Endothelial cell of umbilical vein (primary cell): ENCODE data around the gene SVOP. TPM values are rescaled to one million over a fixed set of nuclear protein-coding genes. Genes with fewer than 3 reads are reported as not detected.

Source experiments
- BruUV-seq: library from RNA; stranded (reverse); fragments of 400-500 nt; replicated peaks from 2 replicates; lab custom pipeline; 2021; lab: Mats Ljungman, UMichigan
- CTCF ChIA-PET: fragments of 300-600, 350-600 bp; sonication (Branson Sonifier 250); formaldehyde crosslinking; loops from one replicate; lab custom pipeline; 2021; ENCODE audit warnings: antibody characterized with exemption, inconsistent platforms; lab: Charles Lee
- POLR2A ChIA-PET: fragments of 300-600, 350-600 bp; sonication (Branson Sonifier 250); formaldehyde crosslinking; loops from one replicate; lab custom pipeline; 2021; ENCODE audit warnings: antibody characterized with exemption, inconsistent platforms; lab: Charles Lee
- DNase-seq: peaks from one replicate; pipeline ENCODE4 v3.0.0-alpha.2; 2011; ENCODE audit warnings: low read depth, low spot score
- FAIRE-seq: peaks from 2 replicates; lab custom pipeline; 2011; peaks lifted over from hg19 to GRCh38; lab: Jason Lieb, UNC
- H2AFZ ChIP-seq: 2 replicates; pipeline ENCODE4 v1.6.0; 2012; ENCODE audit warnings: low read depth, low read length, control low read depth, inconsistent platforms
- H3K27ac ChIP-seq: 2 replicates; pipeline ENCODE4 v1.5.1; 2011; ENCODE audit warnings: low read depth, mild to moderate bottlenecking, control low read depth, low read length, moderate library complexity; ENCODE audit not compliant: insufficient read depth
- H3K27me3 ChIP-seq, 2 experiments: 2 replicates each; pipeline versions ENCODE4 v1.6.0 to v1.6.1; 2011; ENCODE audit warnings: low read length in 2 of 2, mixed read lengths in 1 of 2; ENCODE audit not compliant: control insufficient read depth in 2 of 2, insufficient read depth in 2 of 2
- H3K36me3 ChIP-seq, 2 experiments: 2 replicates in 1 of 2; 3 replicates in 1 of 2; pipeline ENCODE4 v1.5.1; 2011; ENCODE audit warnings: low read length in 2 of 2, mild to moderate bottlenecking in 1 of 2, moderate library complexity in 1 of 2; ENCODE audit not compliant: control insufficient read depth in 2 of 2, insufficient read depth in 2 of 2; ENCODE audit errors: extremely low read depth in 1 of 2
- H3K4me1 ChIP-seq: 3 replicates; pipeline ENCODE4 v1.5.1; 2011; ENCODE audit warnings: mild to moderate bottlenecking, low read length; ENCODE audit not compliant: control insufficient read depth, insufficient read depth; ENCODE audit errors: extremely low read depth
- H3K4me2 ChIP-seq: 2 replicates; pipeline ENCODE4 v1.6.1; 2011; ENCODE audit warnings: low read length, control low read depth, mixed read lengths; ENCODE audit not compliant: insufficient read depth
- H3K4me3 ChIP-seq, 3 experiments: fragments of 200-600 bp in 1 of 3; sonication (generic), shearing (Covaris generic) in 1 of 3; replicated peaks in 1 of 3; 2 replicates each; pipeline ENCODE4 v1.5.1; 2011 to 2016; ENCODE audit warnings: control low read depth in 3 of 3, low read length in 3 of 3, mild to moderate bottlenecking in 2 of 3, inconsistent platforms in 1 of 3, low read depth in 1 of 3, moderate library complexity in 1 of 3; ENCODE audit not compliant: insufficient read depth in 1 of 3
- H3K79me2 ChIP-seq: 2 replicates; pipeline ENCODE4 v1.6.0; 2012; ENCODE audit warnings: low read length, inconsistent platforms; ENCODE audit not compliant: control insufficient read depth, insufficient read depth
- H3K9ac ChIP-seq: replicated peaks from 2 replicates; pipeline ENCODE3; 2011; ENCODE audit warnings: low read length, control low read depth; ENCODE audit not compliant: insufficient read depth; ENCODE audit errors: extremely low read depth
- H3K9me1 ChIP-seq: replicated peaks from 3 replicates; pipeline ENCODE4 v1.6.0; 2011; ENCODE audit warnings: mild to moderate bottlenecking, low read length; ENCODE audit not compliant: control insufficient read depth, insufficient read depth; ENCODE audit errors: extremely low read depth
- H3K9me3 ChIP-seq: replicated peaks from 2 replicates; pipeline ENCODE4 v1.5.1; 2012; ENCODE audit warnings: low read length, inconsistent platforms; ENCODE audit not compliant: control insufficient read depth, insufficient read depth
- H4K20me1 ChIP-seq: replicated peaks from 2 replicates; pipeline ENCODE3; 2011; ENCODE audit warnings: mild to moderate bottlenecking, low read length; ENCODE audit not compliant: control insufficient read depth, insufficient read depth; ENCODE audit errors: extremely low read depth
- CTCF ChIP-seq, 2 donors: IDR thresholded peaks; 1 replicate in 1 of 2; 2 replicates in 1 of 2; pipeline ENCODE4 v1.5.1; 2011; ENCODE audit warnings: low read length in 2 of 2, mild to moderate bottlenecking in 2 of 2, moderate library complexity in 2 of 2, control low read depth in 1 of 2, inconsistent platforms in 1 of 2, low read depth in 1 of 2; ENCODE audit not compliant: insufficient read depth in 1 of 2; ENCODE audit errors: extremely low read depth in 1 of 2
- EZH2 ChIP-seq: IDR thresholded peaks from 2 replicates; pipeline ENCODE4 v1.6.1; 2012; ENCODE audit warnings: borderline replicate concordance, low read depth, mild to moderate bottlenecking, moderate library complexity, low read length, inconsistent platforms; ENCODE audit not compliant: severe bottlenecking
- FOS ChIP-seq: IDR thresholded peaks from 2 replicates; pipeline ENCODE4 v1.6.1; 2011; ENCODE audit warnings: mild to moderate bottlenecking, low read length, moderate library complexity, borderline replicate concordance; ENCODE audit not compliant: insufficient read depth
- GATA2 ChIP-seq: IDR thresholded peaks from 2 replicates; pipeline ENCODE4 v1.7.0; 2011; ENCODE audit warnings: low read depth, mild to moderate bottlenecking, moderate library complexity, mixed read lengths, low read length; ENCODE audit not compliant: insufficient read length, insufficient read depth
- JUN ChIP-seq: IDR thresholded peaks from 2 replicates; pipeline ENCODE4 v1.6.1; 2011; ENCODE audit warnings: borderline replicate concordance, low read depth; ENCODE audit not compliant: insufficient read length, insufficient read depth
- MAX ChIP-seq: IDR thresholded peaks from 2 replicates; pipeline ENCODE4 v1.6.1; 2011; ENCODE audit not compliant: insufficient read depth, insufficient read length
- MYC ChIP-seq: IDR thresholded peaks from one replicate; pipeline ENCODE4 v1.6.1; 2011; ENCODE audit warnings: mild to moderate bottlenecking, low read depth, low read length
- POLR2A ChIP-seq: IDR thresholded peaks from 2 replicates; pipeline ENCODE4 v1.6.1; 2012; ENCODE audit warnings: low read depth, mild to moderate bottlenecking, control low read depth, low read length
- POLR2AphosphoS5 ChIP-seq: IDR thresholded peaks from 2 replicates; pipeline ENCODE4 v1.6.1; 2012; ENCODE audit warnings: low read depth, mild to moderate bottlenecking, control low read depth, low read length, moderate library complexity; ENCODE audit not compliant: insufficient read depth
- dilution Hi-C: fragments of 300-500 bp; cut with MboI; formaldehyde crosslinking; loops from one replicate; pipeline ENCODE4 v1.15.0; 2019; ENCODE audit warnings: low sequenced_read_pairs; ENCODE audit not compliant: extremely low pct_ligation_motif_present
- intact Hi-C: fragments of 100-400 bp; cut with micrococcal nuclease; formaldehyde crosslinking; loops from one replicate; pipeline ENCODE4 v1.10.0; 2022
- polyA plus RNA-seq, 4 experiments: library from polyadenylated mRNA; depleted of rRNA in 3 of 4; stranded (reverse) in 3 of 4; unstranded in 1 of 4; fragments of >200 nt; gene quantifications; 2 replicates each; pipeline versions ENCODE4 v1.2.1 to v1.2.3, GENCODE V29; 2011 to 2012; ENCODE audit warnings: missing spikeins in 1 of 4
- total RNA-seq: library from RNA; stranded (reverse); gene quantifications from 2 replicates; pipeline ENCODE4 v1.2.3, GENCODE V29; 2021

The SVOP gene
- total and polyA plus RNA-seq, 2 donors (not counting 3 experiments of a cell fraction or from before 2014, with no cell fraction given), result not detected

- DNase-seq (no peak), FAIRE-seq (no peak)
- no peaks in the 10 kb centered on the region for H3K9me1 ChIP-seq
- H4K20me1 ChIP-seq, result no peaks in the 10 kb centered on the region
- H3K27me3 ChIP-seq, result no peaks in the 10 kb centered on the region
- no peak overlapping the region for H3K27ac ChIP-seq
- no peaks in the 10 kb centered on the region for H3K4me1 ChIP-seq
- H3K9me3 ChIP-seq, result no peaks in the 10 kb centered on the region
- POLR2A ChIA-PET, result no interaction called here
- H3K79me2 ChIP-seq, result no peaks in the 10 kb centered on the region
- no peak for TF ChIP-seq EZH2
- TF ChIP-seq JUN, result no peak
- TF ChIP-seq CTCF (IDR thresholded peaks at IDR 0.05; ENCODE audit: extremely low read depth in 1 of 2, insufficient read depth in 1 of 2, low read depth in 1 of 2, low read length in 2 of 2), result no peak
- no peak for TF ChIP-seq GATA2
- no peak for TF ChIP-seq MYC
- no peak for TF ChIP-seq POLR2A
- TF ChIP-seq MAX, result no peak
- TF ChIP-seq POLR2AphosphoS5, result no peak
- TF ChIP-seq FOS, result no peak
- dilution Hi-C loops (no loop called here), intact Hi-C loops (no loop called here)
- no peak overlapping the region for H2AFZ ChIP-seq
- H3K36me3 ChIP-seq, result no peaks in the 10 kb centered on the region
- H3K9ac ChIP-seq, result no peak overlapping the region
- H3K4me2 ChIP-seq, result no peak overlapping the region
- no peak overlapping the region for H3K4me3 ChIP-seq
- CTCF ChIA-PET, result no interaction called here
- no TSS peak for BruUV-seq
Measured at GRCh38 chr12:109014984-109015765, 5.7 kb downstream of the SVOP start.
